HG03159 (cell line): ENCODE measurements around the gene FOXA3.

Experiments
- ATAC-seq: cut with Tn5 transposase; IDR thresholded peaks from one replicate; pipeline ENCODE4 v1.9.1; 2021; ENCODE audit warnings: mild to moderate bottlenecking, moderate library complexity; ENCODE audit not compliant: unreplicated experiment

Gene FOXA3

DNA sequence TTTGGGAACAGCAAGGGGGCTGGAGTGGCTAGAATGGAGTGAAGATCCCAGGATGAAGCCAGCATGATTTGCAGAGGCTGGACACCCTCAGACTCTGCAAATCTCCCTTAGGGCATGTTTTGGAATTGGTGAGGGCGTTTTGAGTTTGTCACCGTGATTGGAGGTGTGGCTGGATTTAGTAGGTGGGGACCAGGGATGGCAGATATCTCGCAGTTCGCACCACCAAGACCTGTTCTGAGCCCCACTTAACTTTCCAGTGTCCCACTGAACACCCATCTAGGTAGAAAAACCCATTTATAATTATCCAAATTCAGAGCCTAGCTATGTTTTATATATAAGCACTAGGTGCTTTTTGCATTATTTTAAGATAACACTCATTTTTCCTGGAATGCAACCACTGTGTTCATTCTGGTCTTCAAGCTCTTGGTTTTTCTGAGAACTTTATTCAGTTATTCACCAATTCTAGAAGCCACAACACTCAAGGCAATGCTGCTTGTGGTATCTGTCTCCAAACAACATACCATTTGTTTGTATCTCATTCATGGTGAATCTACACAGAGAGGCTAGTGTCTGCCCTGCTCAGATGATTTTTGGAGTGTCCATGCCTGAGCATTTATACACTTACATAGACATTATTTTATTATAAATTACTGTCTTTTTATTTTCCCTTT, 53.4 kb downstream of the FOXA3 start:
- no peak for ATAC-seq

DNA sequence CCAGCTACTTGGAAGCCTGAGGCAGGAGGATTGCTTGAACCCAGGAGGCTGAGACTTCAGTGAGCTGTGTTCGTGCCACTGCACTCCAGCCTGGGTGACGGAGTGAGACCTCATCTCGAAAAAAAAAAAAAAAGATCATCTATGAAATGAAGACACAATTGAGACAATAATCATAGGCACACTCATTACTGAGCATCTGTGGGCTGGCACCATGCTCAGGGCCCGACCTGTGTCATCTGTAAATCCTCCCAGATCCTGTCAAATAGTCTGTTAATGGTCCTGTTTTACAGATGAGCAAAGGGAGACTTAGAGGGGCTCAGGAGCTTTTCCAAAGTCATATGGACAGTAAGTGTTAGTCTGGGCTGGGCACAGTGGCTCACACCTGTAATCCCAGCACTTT, 54.6 kb downstream of the FOXA3 start:
- ATAC-seq = no peak

DNA sequence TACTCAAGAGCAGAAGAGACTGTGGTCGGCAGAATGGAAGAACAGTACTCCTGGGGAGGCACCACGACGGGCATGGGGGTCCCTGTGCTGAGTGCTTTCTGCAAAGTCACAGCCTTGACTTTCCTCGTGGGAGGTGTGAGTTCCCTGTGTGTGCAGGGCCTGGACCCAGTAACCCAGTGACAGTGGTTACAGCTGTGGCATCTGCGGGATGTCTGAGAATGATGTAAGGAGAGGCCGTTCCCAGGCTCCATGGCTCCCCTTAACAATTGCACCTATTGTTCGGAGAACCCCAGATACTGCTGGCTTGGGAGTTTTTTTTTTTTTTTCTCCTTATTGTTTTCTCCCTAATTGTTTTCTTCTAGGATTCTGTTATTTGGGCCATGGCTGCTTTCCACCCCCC, 55.6 kb downstream of the FOXA3 start:
- ATAC-seq = no peak

DNA sequence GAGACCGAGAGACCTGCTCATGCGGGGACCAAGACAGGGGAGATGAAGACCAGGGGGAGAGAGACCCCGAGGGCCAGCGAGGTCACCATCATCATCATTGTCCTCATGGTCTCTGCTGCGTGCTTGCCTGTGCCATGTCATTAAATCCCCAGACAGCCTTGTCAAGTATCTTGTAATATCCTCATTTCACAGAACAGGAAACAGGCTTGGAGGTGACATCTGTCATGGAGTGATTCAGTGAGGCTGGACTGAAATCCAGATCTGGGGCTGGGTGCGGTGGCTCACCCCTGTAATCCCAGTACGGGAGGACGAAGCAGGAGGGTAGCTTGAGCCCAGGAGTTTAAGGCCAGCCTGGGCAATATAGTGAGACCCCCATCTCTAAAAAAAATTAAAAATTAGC, 56.3 kb downstream of the FOXA3 start:
- ATAC-seq = no peak

DNA sequence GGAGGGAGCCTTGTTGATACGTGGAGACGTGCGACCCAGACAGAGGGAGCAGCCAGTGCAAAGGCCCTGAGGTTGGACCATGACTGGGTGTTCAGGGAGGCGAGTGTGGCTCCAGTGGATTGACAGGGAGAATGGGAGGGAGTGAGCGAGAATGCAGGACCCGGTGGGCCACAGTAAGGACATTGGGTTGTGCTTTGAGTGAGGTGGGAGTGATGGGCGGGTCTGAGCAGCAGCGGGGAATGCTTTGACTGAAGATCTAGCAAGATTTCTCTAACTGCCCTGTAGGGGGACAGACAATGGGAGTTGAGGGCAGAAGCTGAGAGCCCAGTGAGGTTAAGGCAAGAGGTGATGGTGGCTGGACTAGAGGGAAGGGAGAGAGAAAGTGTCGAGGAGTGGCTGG, 58.2 kb downstream of the FOXA3 start:
- ATAC-seq = no peak
